SK-N-MC (cell line): ENCODE data around the gene MRPS12.

Experiments used
- EZH2 ChIP-seq: fragments of 200-600 bp; sonication (generic); IDR thresholded peaks from one replicate; pipeline ENCODE4 v1.6.1; 2017; ENCODE audit warnings: antibody characterized with exemption
- POLR2AphosphoS5 ChIP-seq: IDR thresholded peaks from 2 replicates; pipeline ENCODE4 v1.6.1; 2012; ENCODE audit warnings: mild to moderate bottlenecking, low read depth, low read length, borderline replicate concordance

DNA sequence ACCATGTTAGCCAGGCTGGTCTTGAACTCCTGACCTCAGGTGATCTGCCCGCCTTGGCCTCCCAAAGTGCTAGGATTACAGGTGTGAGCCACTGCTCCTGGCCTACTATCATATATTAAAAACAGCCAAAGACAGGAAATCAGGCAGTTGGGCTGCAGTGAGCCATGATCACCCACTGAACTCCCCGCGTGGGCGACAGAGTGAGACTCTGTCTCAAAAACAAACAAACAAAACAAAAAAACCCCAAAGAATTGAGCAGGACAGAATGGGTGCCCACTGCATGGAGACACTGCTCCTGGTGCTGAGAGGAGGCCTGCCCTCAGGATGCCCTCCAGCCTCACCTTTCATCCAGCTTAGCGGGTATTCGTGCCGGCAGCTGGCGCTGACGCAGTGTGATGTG lies 47.5 kb upstream of the MRPS12 start:
- TF ChIP-seq POLR2AphosphoS5 (no peak), EZH2 (no peak)
